Effector memory CD4-positive, alpha-beta T cell (primary cell): ENCODE results near the gene TMPRSS7.

Source experiments
- DNase-seq, 3 donors: peaks; one replicate each; pipeline ENCODE4 v3.0.0-alpha.2; 2020
- H3K27ac ChIP-seq: 2 replicates; pipeline ENCODE4 v1.7.0; 2013; ENCODE audit warnings: mild to moderate bottlenecking, low read length, moderate library complexity; ENCODE audit not compliant: insufficient read depth, poor library complexity, severe bottlenecking
- H3K27me3 ChIP-seq: replicated peaks from 2 replicates; pipeline ENCODE4 v1.7.0; 2013; ENCODE audit warnings: mild to moderate bottlenecking, low read length; ENCODE audit not compliant: insufficient read depth, control insufficient read depth, poor library complexity, severe bottlenecking
- H3K36me3 ChIP-seq: 2 replicates; pipeline ENCODE4 v1.7.0; 2013; ENCODE audit warnings: mild to moderate bottlenecking, low read length, moderate library complexity; ENCODE audit not compliant: control insufficient read depth, insufficient read depth
- H3K4me1 ChIP-seq: 2 replicates; pipeline ENCODE4 v1.7.0; 2013; ENCODE audit warnings: low read length, mild to moderate bottlenecking; ENCODE audit not compliant: control insufficient read depth, insufficient read depth, poor library complexity, severe bottlenecking
- H3K4me3 ChIP-seq: 2 replicates; pipeline ENCODE4 v1.7.0; 2013; ENCODE audit warnings: low read length, low read depth, mild to moderate bottlenecking; ENCODE audit not compliant: insufficient read depth, poor library complexity, severe bottlenecking
- H3K9me3 ChIP-seq: 2 replicates; pipeline ENCODE4 v1.7.0; 2013; ENCODE audit warnings: mild to moderate bottlenecking, low read length, moderate library complexity; ENCODE audit not compliant: control insufficient read depth

The TMPRSS7 gene

DNA sequence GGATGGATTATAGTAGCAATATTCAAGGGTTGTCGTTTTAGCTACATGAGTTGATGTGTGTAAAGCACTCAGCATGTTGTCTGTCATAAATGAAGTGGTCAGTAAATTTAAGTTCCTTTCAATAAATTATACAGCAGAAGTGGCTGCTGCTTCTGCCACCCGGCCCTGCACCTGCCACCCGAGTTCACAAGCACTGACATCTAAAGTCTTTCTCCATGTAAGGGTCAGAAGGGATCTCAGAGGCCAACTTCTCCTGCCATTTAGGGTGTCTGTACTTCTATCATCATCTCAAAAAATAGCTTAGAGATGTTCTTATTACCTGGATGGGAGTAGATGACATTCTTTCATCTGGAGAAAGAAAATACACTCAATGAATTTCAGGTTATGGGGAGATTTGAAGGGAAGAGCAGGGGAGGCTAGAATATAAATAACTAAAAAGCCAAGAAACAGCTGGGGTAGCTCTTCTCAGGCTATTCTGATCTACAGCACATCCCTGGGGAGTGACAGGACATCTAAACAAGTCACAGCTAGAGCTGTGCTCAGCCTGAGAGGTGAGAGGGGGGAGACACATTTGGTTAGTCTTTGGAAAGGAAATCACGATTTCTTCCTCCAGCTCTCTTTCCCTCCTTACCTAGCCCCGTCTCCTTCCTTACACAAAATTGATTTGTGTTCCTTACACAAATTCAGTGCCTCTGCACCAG, 90.5 kb downstream of the TMPRSS7 start:
- no peak for DNase-seq
- H3K4me1 ChIP-seq, result peaks cover 49% of the 10 kb centered on the region
- peaks cover 13% of the 10 kb centered on the region for H3K36me3 ChIP-seq
- H3K4me3 ChIP-seq, result no peak overlapping the region
- H3K27ac ChIP-seq, result no peak overlapping the region
- H3K9me3 ChIP-seq, result no peaks in the 10 kb centered on the region
- H3K27me3 ChIP-seq, result no peaks in the 10 kb centered on the region

DNA sequence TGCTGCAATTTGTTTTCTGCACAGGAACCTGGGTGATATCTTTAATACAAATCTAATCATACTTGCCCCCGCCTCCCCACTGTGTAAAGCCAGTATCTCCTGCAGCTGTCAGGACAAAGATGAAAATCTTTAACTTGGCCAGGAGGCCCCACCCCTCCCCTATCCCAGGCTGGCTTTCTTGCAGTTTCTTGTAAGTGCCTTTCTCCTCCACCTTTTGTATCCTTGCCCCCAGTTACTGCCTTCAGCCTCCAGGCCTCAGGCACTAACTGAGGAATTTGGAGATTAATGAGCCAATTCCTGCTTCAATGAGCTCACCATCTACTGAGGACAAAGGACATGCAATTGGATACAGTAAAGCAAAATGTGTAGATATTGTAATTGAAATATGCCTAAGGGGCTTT, 92.0 kb downstream of the TMPRSS7 start:
- no peak for DNase-seq
- Histone ChIP-seq H3K9me3 (no peaks in the 10 kb centered on the region), H3K27me3 (no peaks in the 10 kb centered on the region), H3K27ac (peak overlapping the region; percentile 80), H3K36me3 (peaks cover 13% of the 10 kb centered on the region), H3K4me1 (peaks cover 54% of the 10 kb centered on the region), H3K4me3 (peak overlapping the region; percentile 35)

DNA sequence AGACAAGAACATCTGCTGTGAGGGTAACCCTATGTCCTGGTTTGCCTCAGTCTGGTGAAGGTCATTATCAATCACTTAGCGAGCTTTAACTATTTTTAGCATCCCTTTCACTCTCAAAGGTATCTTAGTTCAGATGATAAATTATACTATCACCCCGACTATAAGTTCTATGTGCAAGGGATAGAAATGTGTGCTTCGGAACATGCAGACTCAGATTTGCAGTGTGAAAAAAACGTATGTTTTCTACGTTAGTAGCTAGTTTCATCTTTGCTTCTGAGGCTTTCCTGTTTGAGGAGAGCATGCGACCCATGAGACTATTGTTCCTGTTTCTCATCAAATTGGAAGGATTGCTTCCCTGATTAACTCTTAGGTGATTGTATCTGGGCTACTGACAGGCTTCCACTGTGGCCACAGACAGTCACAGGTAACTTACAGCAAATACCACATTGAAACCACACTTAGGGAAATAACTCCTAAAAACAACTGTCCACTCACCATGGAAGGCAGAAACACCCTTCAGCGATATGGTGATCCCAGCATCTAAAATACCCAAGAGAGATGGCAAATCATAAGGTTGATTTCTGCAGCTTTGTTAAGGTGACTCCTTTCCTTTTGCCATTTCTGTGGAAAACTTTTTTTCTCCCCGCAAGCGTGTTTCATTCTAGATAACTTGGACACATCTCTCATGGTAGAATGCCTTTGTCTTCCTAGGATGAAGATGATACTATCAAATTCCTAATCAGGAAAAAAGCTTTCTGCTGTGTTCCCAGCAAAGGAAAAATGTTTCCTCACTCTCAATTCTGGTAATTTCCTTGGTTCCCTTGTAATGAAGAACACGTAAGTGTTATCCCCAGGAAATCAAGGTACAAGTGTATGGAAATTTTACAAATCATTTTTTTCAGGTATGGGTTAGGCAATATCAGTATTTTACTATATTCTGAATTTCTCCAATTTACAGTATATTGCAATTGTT, 93.3 kb downstream of the TMPRSS7 start:
- Histone ChIP-seq H3K27ac (peak overlapping the region; percentile 80), H3K36me3 (peaks cover 12% of the 10 kb centered on the region), H3K9me3 (no peaks in the 10 kb centered on the region), H3K4me3 (peak overlapping the region; percentile 26), H3K4me1 (peaks cover 56% of the 10 kb centered on the region), H3K27me3 (no peaks in the 10 kb centered on the region)
- DNase-seq, result no peak

DNA sequence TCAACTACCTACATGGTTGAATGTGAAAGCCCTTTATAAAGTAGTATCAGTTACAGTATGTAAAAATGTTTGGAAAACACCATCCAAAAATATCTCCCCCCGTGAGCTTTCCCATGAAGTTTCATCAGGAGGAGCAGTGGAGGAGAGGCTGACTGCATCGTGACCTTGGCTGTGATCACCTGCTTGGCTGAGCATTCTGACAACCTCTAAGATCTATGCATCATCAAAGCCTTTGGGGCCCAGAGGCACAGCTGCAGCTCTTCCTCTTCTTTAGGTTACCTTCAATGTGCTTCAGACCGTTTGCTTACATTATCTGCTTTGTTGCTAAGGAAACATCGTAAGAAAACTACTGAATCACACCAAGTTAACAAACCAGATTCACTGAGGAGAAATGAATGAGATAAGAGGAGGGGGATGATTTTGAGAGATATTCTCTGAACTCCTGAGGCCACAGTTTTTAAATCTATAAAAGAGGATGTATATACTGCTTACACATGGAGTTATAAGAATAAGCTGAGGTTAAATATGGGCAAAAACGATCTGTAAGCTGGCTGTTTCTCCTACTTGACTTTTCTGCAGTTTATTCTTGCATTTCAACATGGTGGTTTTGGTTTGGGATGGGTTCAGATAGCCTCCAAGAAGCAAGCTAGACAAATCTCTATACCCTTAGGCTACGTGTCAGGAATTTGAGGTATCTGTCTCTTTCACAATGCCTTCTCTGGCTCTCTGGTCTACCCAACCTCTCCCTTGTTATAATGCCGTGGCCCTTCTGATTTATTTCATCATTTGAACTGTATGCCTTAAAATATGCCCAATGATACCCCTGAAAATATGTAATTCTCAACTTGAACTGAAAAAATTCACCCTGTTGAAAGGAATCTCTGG, 94.5 kb downstream of the TMPRSS7 start:
- Histone ChIP-seq H3K27me3 (no peaks in the 10 kb centered on the region), H3K4me1 (peaks cover 68% of the 10 kb centered on the region), H3K27ac (peak overlapping the region; percentile 80), H3K9me3 (no peaks in the 10 kb centered on the region), H3K36me3 (no peaks in the 10 kb centered on the region), H3K4me3 (peak overlapping the region; percentile 12)
- peak; percentile 7 to 49 (median 26) for DNase-seq

DNA sequence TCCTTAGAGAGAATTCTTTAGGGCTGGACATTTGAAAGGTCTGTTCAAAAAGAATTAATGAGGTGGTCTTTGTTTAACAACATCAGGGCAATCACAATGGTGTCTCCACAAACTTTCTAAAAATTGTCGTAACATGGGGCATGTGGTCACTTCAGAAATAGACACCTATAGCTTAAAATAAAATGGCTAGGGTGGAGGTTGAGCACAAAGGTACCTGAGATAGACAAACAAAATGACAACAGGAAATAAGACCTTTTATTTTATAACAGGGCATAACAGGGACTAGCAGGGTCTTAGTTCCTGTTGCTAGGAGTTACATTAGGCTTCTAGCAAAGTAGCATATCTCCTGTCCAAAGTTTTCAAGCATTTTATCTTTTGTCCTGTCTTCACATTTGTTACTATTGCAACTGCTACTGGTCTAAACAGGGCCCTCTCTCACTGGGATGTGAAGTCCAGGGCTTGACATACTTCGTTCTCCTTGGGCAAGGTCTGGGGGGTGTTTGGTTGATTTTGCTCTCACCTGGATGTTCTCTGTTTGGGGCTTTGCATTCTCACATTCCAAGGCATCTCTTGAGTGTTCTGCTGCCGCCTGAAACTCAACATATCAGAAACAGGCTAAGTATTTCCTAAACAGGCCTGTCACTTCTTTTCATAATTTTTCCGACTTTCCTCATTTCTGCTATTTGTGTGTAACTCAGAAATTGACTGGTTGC, 95.5 kb downstream of the TMPRSS7 start:
- no peak for DNase-seq
- H3K36me3 ChIP-seq, result no peaks in the 10 kb centered on the region
- H3K27me3 ChIP-seq, result no peaks in the 10 kb centered on the region
- H3K4me1 ChIP-seq, result peaks cover 77% of the 10 kb centered on the region
- H3K27ac ChIP-seq, result peak overlapping the region; percentile 80
- no peaks in the 10 kb centered on the region for H3K9me3 ChIP-seq
- no peak overlapping the region for H3K4me3 ChIP-seq

DNA sequence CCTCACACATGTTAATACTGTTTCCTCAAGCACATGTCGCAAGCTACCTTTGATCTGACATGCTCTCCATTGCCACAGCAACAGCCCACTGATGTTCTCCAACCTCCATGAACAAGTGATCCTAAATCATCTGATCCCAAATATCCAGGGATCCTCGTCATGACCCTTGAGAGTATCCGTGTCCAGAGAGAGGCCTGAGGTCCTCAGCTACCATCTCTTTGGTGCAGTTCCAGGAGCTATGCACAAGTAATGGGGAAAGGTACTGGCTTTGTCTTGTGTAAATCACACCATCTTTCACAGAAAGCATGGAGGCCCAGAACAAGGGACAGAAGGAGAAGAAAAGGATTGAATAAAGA, 96.1 kb downstream of the TMPRSS7 start:
- no peaks in the 10 kb centered on the region for H3K9me3 ChIP-seq
- DNase-seq, result no peak
- H3K4me3 ChIP-seq, result no peak overlapping the region
- peak overlapping the region; percentile 80 for H3K27ac ChIP-seq
- peaks cover 77% of the 10 kb centered on the region for H3K4me1 ChIP-seq
- no peaks in the 10 kb centered on the region for H3K36me3 ChIP-seq
- no peaks in the 10 kb centered on the region for H3K27me3 ChIP-seq
